Activated T-cell treated with anti-CD3 and anti-CD28 coated beads for 1 hour (primary cell): ENCODE data around the gene GATA1.
A peak's percentile ranks its signal among the peaks of the same experiment; 100 is the strongest.

ENCODE experiments used
- DNase-seq: peaks from one replicate; pipeline ENCODE4 v3.0.0-alpha.2; 2020; ENCODE audit warnings: low read depth

The GATA1 gene

GRCh38 chrX:48786341-48786800 lies at the start of gene GATA1:
Gene GATA1 (plus strand): TSS chrX:48786590. CDS start chrX:48791110, 4,520 bp downstream.
- no peak for DNase-seq

GRCh38 chrX:48736878-48737212 lies 49.5 kb upstream of the GATA1 start:
- no peak for DNase-seq

GRCh38 chrX:48737213-48737938 lies 49.0 kb upstream of the GATA1 start:
- DNase-seq: peak; percentile 74

- no peak for DNase-seq
Observed at GRCh38 chrX:48737940-48738339, 48.5 kb upstream of the GATA1 start.

GRCh38 chrX:48741834-48742233 lies 44.6 kb upstream of the GATA1 start:
- no peak for DNase-seq

- DNase-seq: no peak
Observed at GRCh38 chrX:48745222-48745621, 41.2 kb upstream of the GATA1 start.

- no peak for DNase-seq
Observed at GRCh38 chrX:48747415-48748016, 38.9 kb upstream of the GATA1 start.

GRCh38 chrX:48749182-48749581 lies 37.2 kb upstream of the GATA1 start:
- DNase-seq: no peak

- DNase-seq: no peak
Observed at GRCh38 chrX:48751343-48751742, 35.0 kb upstream of the GATA1 start.

- DNase-seq: no peak
Observed at GRCh38 chrX:48752498-48752897, 33.9 kb upstream of the GATA1 start.

GRCh38 chrX:48753708-48754228 lies 32.6 kb upstream of the GATA1 start:
- no peak for DNase-seq

GRCh38 chrX:48754238-48754637 lies 32.2 kb upstream of the GATA1 start:
- no peak for DNase-seq

- no peak for DNase-seq
Observed at GRCh38 chrX:48761674-48762471, 24.5 kb upstream of the GATA1 start, which contains the start of gene GLOD5. Gene GLOD5 (plus strand): TSS chrX:48761747. CDS start chrX:48761791, 44 bp downstream.

GRCh38 chrX:48769230-48769629 lies 17.2 kb upstream of the GATA1 start:
- no peak for DNase-seq

- DNase-seq: no peak
Observed at GRCh38 chrX:48770296-48770695, 16.1 kb upstream of the GATA1 start.

- no peak for DNase-seq
Observed at GRCh38 chrX:48772602-48773001, 13.8 kb upstream of the GATA1 start.

- no peak for DNase-seq
Observed at GRCh38 chrX:48776818-48777439, 9.5 kb upstream of the GATA1 start.

- no peak for DNase-seq
Observed at GRCh38 chrX:48779399-48779798, 7.0 kb upstream of the GATA1 start.

- no peak for DNase-seq
Observed at GRCh38 chrX:48781705-48782104, 4.7 kb upstream of the GATA1 start.

- DNase-seq: no peak
Observed at GRCh38 chrX:48782216-48782615, 4.2 kb upstream of the GATA1 start.

GRCh38 chrX:48782795-48783194 lies 3.6 kb upstream of the GATA1 start:
- no peak for DNase-seq

GRCh38 chrX:48784726-48785125 lies 1.7 kb upstream of the GATA1 start:
- DNase-seq: no peak
